ENCODE results near the gene WDR45B. TPM values are rescaled to one million over a fixed set of nuclear protein-coding genes. Genes with fewer than 3 reads are reported as not detected.

Gene WDR45B
- total RNA-seq, 4 donors from 2014 or later, result 79.3 to 95.9 (median 84.2) TPM

DNA sequence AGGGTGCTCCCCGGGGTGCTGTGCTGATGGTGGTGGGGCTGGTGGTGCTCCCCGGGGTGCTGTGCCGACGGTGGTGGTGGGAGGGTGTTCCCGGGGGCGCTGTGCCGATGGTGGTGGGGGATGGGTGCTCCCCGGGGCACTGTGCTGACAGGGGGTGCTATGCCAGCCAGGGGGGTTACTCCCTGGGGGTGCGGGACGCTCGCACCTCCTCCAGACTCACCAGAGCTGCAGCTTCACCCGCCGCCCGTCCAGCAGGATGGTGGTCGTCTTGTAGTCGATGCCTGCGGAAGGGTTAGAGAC is 16.0 kb upstream of the WDR45B start:
- 88 to 100% methylated on average over 4 to 9 of the region's 17 CpGs for WGBS, 2 donors
- Histone ChIP-seq H3K4me1 (peaks cover 0 to 11% of the 10 kb centered on the region in 2 donors), H3K27ac (no peak overlapping the region), H3K9me3 (no peaks in the 10 kb centered on the region), H3K27me3 (no peaks in the 10 kb centered on the region), H3K4me3 (replicated peaks in 1 of 3) (no peak overlapping the region), H3K36me3 (no peaks in the 10 kb centered on the region)
- no peak for DNase-seq
- intact Hi-C loops (cut with DNase I), result no loop called here
- TF ChIP-seq POLR2A (IDR thresholded peaks at IDR 0.05), result no peak
- TF ChIP-seq, protein P1, sequence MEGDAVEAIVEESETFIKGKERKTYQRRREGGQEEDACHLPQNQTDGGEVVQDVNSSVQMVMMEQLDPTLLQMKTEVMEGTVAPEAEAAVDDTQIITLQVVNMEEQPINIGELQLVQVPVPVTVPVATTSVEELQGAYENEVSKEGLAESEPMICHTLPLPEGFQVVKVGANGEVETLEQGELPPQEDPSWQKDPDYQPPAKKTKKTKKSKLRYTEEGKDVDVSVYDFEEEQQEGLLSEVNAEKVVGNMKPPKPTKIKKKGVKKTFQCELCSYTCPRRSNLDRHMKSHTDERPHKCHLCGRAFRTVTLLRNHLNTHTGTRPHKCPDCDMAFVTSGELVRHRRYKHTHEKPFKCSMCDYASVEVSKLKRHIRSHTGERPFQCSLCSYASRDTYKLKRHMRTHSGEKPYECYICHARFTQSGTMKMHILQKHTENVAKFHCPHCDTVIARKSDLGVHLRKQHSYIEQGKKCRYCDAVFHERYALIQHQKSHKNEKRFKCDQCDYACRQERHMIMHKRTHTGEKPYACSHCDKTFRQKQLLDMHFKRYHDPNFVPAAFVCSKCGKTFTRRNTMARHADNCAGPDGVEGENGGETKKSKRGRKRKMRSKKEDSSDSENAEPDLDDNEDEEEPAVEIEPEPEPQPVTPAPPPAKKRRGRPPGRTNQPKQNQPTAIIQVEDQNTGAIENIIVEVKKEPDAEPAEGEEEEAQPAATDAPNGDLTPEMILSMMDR (IDR thresholded peaks at IDR 0.05), result no peak

DNA sequence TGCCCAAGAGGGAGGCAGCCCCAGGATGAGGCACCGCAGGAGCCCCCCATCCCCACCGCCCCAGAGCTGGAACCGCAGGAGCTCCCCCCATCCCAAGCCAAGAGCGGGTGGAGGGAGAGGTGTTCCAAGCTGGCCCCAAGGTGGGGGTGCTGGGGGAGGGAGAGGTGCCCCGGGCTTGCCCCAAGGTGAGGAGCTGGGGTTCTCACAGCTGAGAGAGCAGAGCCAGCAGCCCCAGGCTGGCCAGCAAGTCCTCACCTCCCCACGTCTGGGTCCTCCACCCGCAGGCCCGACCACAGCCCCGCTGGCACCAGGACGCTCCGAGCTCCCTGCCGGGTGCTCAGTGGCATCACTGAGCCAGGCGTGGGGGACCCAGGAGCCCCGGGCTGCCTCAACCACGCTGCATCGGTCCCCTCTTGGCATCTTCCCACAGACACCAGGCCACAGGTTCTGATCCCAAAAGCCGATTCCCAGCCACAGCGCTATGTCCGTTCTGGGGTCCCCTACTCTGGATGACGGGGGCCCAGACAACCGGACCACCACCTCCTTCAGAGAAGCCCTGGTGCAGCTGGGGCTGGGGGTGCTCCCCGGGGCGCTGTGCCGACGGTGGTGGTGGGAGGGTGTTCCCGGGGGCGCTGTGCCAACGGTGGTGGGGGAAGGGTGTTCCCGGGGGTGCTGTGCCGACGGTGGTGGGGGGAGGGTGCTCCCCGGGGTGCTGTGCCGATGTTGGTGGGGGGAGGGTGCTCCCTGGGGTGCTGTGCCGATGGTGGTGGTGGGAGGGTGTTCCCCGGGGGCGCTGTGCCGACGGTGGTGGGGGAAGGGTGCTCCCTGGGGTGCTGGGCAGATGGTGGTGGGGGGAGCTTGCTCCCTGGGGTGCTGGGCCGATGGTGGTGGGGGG is 15.4 kb upstream of the WDR45B start:
- intact Hi-C loops (cut with DNase I), result no loop called here
- no peak overlapping the region for H3K27ac ChIP-seq
- peaks cover 0 to 5% of the 10 kb centered on the region in 2 donors for H3K4me1 ChIP-seq
- no peak overlapping the region for H3K4me3 ChIP-seq (replicated peaks in 1 of 3)
- no peaks in the 10 kb centered on the region for H3K27me3 ChIP-seq
- no peaks in the 10 kb centered on the region for H3K36me3 ChIP-seq
- WGBS, 2 donors, result 92% methylated on average over 15 of the region's 39 CpGs; no CpG with 5 or more reads in 1 of the 2 donors
- DNase-seq, result no peak
- H3K9me3 ChIP-seq, result no peaks in the 10 kb centered on the region
- TF ChIP-seq POLR2A (IDR thresholded peaks at IDR 0.05), result no peak
- TF ChIP-seq, protein P1 (IDR thresholded peaks at IDR 0.05), result no peak

DNA sequence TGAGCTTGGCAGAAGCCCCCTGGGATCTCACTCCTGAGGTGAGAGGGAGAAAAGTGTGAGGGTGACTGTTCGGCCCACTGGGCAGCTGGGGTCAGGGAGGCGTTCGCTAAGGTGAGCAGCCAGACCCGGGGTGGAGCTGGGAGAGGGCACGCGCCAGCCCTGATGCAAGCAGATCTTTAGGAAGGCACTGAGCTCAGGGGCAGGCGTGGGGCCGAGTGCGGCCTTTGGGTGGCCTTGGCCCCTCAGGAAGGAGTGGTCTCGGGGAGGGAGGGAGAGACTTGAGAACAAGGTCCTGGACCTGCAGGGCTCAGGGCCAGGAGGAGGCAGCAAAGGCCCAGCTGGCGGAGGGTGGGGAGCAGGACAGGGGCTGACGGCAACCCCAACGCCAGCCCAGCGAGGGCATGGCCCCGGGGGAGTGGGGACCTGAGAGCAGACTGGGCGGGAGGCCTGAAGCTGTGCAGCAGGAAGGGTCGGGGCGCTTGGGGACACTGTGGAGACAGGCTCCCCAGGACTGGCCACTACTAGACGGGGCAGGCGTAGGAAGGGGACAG is 14.5 kb upstream of the WDR45B start:
- intact Hi-C loops (cut with DNase I), result no loop called here
- no peaks in the 10 kb centered on the region for H3K9me3 ChIP-seq

DNA sequence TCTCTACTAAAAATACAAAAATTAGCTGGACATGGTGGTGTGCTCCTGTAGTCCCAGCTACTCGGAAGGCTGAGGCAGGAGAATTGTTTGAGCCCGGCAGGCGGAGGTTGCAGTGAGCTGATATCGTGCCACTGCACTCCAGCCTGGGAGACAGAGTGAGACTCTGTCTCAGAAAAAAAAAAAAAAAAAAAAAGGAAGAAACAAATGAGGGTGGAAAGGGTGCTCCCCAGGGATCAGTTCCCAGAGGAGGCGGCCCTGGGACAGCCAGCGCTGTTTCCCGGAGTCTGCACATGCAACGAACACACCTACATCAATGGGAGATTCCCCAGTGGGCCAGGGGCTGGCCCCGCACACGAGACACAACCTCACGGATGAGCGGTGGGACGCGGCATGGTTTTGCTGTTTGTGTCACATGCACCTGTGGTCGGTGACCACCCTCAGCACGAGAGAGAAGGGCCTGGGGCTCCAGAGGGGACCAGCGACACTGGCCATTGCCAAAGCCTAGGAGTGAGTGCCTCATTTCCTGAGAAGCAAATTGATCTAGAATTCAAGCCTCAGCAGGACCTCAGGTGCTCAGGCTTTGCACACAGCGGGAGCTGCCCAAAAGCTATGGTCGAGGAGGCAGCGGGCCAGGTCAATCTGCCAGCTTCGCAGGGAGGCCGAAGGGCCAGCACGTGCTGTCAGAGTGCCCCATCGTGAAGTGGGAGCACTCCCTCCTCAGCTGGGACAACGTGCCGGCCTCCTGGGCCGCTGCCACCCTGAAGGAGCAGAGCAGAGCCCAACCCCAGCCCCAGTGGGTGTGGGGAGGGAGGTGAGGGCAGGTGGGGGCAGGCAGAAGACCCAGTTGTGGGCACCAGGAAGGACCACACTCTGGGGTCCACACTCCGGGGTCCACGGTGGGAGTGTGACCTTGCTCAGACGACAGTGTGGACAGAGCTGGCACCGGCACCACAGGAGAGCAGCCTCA is 13.8 kb upstream of the WDR45B start:
- intact Hi-C loops (cut with DNase I), result no loop called here
- Histone ChIP-seq H3K27ac (no peak overlapping the region), H3K4me3 (replicated peaks in 1 of 3) (no peak overlapping the region), H3K9me3 (no peaks in the 10 kb centered on the region), H3K27me3 (no peaks in the 10 kb centered on the region), H3K4me1 (no peaks in the 10 kb centered on the region), H3K36me3 (no peaks in the 10 kb centered on the region)
- no peak for DNase-seq
- 86 to 92% methylated on average over 23 to 29 of the region's 31 CpGs for WGBS, 2 donors
- TF ChIP-seq, protein P1 (IDR thresholded peaks at IDR 0.05), result no peak
- no peak for TF ChIP-seq POLR2A (IDR thresholded peaks at IDR 0.05)

More for the DNA sequence above, 14.5 kb upstream of the WDR45B start:
- H3K27me3 ChIP-seq, result no peaks in the 10 kb centered on the region
- no peaks in the 10 kb centered on the region for H3K36me3 ChIP-seq
- no peak overlapping the region for H3K27ac ChIP-seq
- 92 to 94% methylated on average over 20 of the region's 20 CpGs for WGBS, 2 donors
- no peak for DNase-seq
- no peak overlapping the region for H3K4me3 ChIP-seq (replicated peaks in 1 of 3)
- TF ChIP-seq, protein P1 (IDR thresholded peaks at IDR 0.05), result no peak
- no peak for TF ChIP-seq POLR2A (IDR thresholded peaks at IDR 0.05)
- H3K4me1 ChIP-seq, result no peaks in the 10 kb centered on the region
